SJCRH30 (cell line): ENCODE data around the gene AK2. TPM values are rescaled to one million over a fixed set of nuclear protein-coding genes. Genes with fewer than 3 reads are reported as not detected.
A peak's percentile ranks its signal among the peaks of the same experiment; 100 is the strongest.
"Not testable (repeated sequence)": the region's sequence is repeated elsewhere in the genome, so short reads cannot be mapped to it uniquely, and the experiment has no call there.

Experiments used
- DNase-seq, 2 experiments: peaks; one replicate each; pipeline ENCODE4 v3.0.0-alpha.2; 2015 to 2020
- H3K27ac ChIP-seq: fragments of 250-450 bp; sonication (Bioruptor Pico); 2 replicates; pipeline ENCODE4 v1.5.1; 2020; ENCODE audit warnings: mild to moderate bottlenecking, moderate library complexity
- H3K27me3 ChIP-seq: fragments of 250-450 bp; sonication (Bioruptor Pico); 2 replicates; pipeline ENCODE4 v1.5.1; 2020; ENCODE audit warnings: mild to moderate bottlenecking, moderate library complexity
- H3K36me3 ChIP-seq: fragments of 250-450 bp; sonication (Bioruptor Pico); 2 replicates; pipeline ENCODE4 v1.5.1; 2020; ENCODE audit warnings: mild to moderate bottlenecking, moderate library complexity
- H3K4me1 ChIP-seq: fragments of 250-450 bp; sonication (Bioruptor Pico); 2 replicates; pipeline ENCODE4 v1.5.1; 2020; ENCODE audit warnings: mild to moderate bottlenecking, moderate library complexity
- H3K4me3 ChIP-seq: fragments of 250-450 bp; sonication (Bioruptor Pico); 2 replicates; pipeline ENCODE4 v1.5.1; 2020; ENCODE audit warnings: mild to moderate bottlenecking, moderate library complexity
- H3K9me3 ChIP-seq: fragments of 250-450 bp; sonication (Bioruptor Pico); replicated peaks from 2 replicates; pipeline ENCODE4 v1.5.1; 2020; ENCODE audit warnings: mild to moderate bottlenecking, moderate library complexity
- total RNA-seq: library from RNA; depleted of rRNA; stranded (reverse); fragments of >200 nt; shearing (Covaris generic); gene quantifications from 2 replicates; pipeline ENCODE4 v1.2.3, GENCODE V29; 2014

The AK2 gene
- total RNA-seq, 1 experiment from 2014 or later: 279 TPM

DNA sequence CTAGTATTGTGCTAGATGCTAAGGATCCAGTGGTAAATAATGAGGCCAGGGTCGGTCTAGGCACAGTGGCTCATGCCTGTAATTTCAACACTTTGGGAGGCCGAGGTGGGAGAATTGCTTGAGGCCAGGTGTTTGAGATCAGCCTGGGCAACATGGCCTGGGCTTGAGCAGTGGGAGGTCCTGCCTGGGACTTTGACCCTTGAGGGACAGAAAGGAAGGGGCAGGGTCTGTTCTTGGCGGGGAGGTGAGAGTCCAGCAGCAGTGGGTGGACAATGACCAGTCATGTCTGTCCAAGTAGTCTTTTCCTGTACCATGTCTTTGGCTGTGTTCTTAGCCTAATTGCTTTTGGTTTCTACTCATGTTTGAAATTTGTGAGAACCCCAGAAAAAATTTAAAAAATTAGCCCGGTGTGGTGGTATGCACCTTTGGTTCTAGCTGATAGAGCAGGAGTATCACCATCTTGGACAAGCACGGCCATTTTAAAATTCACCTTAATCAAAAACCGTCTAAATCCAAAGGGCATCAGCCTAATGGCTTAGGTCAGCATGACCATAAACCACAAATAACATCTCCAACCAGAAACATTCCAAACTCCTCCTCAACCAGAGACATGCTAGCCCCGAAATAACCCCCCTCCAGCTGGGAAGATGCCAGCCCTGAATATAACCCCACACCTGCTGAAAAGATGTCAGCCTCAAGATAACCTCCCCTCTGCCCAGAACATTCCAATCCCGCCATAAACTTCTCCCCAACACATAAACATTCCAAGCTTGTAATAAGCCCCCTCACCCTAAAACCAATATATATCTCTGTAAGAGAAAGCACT is 6.8 kb upstream of the AK2 start:
- H3K27ac ChIP-seq: peak overlapping the region; percentile 20

DNA sequence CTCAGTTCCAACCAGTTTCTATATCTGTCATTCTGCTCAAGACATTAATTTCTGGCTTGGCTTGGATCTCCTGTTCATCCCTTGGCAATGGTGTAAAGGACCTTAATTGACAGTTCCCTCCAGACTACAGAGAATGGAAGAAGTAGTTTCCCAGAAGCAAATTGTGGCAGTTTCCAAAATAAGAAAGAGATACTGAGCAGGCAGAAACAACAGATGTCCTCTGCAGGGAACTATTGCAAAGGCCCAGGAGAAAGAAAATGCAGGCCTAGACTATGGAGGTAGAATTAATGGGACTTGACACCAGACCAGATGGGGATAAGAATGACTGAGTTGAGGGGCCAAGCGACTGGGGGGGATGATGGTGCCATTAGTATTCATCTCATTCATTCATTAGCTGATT is 6.1 kb upstream of the AK2 start:
- H3K4me1 ChIP-seq: peaks cover 34% of the 10 kb centered on the region
- no peaks in the 10 kb centered on the region for H3K9me3 ChIP-seq
- no peaks in the 10 kb centered on the region for H3K36me3 ChIP-seq
- DNase-seq: no peak
- H3K27ac ChIP-seq: no peak overlapping the region; the same call in 1 of the 2 replicates
- no peak overlapping the region for H3K4me3 ChIP-seq
- H3K27me3 ChIP-seq: no peaks in the 10 kb centered on the region

More for the DNA sequence above, 6.8 kb upstream of the AK2 start:
- Histone ChIP-seq H3K36me3 (no peaks in the 10 kb centered on the region), H3K9me3 (no peaks in the 10 kb centered on the region), H3K4me3 (no peak overlapping the region), H3K27me3 (no peaks in the 10 kb centered on the region), H3K4me1 (peaks cover 34% of the 10 kb centered on the region)
- DNase-seq: peak; percentile 69 to 75

DNA sequence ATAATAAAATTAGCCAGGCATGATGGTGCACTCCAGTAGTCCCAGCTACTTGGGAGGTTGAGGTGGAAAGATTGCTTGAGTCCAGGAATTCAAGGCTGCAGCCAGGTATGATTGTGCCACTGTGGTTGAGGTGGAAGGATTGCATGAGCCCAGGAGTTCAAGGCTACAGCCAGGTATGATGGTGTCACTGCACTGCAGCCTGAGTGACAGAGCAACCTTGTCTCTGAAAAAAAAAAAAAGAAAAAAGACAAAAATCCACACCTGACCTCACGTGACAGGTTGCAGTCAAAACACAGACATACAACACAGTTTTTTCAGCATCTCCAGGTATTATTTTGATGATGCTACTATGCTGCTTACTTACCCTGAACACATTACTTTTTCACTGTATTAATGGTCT is 4.3 kb upstream of the AK2 start:
- peaks cover 36% of the 10 kb centered on the region for H3K4me1 ChIP-seq
- H3K9me3 ChIP-seq: no peaks in the 10 kb centered on the region
- DNase-seq: no peak
- H3K27ac ChIP-seq: no peak overlapping the region
- H3K27me3 ChIP-seq: no peaks in the 10 kb centered on the region
- no peak overlapping the region for H3K4me3 ChIP-seq
- H3K36me3 ChIP-seq: no peaks in the 10 kb centered on the region

DNA sequence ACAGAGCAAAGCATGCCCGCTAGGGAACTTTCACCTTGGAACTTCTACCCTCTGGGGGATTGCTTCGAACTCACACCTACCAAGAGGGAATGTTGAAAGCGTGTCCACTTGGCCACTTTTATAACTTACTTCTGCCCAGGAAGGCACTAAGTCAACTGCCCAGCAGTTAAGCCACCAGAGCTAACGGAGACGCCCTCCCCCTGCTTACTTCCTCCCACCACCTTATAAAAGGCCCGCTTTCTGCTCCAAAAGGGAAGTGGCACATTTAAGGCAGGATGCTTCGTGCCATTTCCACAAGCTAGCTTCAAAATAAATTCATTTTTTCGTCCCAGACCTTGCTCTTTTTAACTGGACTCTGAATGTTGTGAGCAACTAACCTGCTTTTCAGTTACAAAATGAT is 3.2 kb upstream of the AK2 start:
- Histone ChIP-seq H3K4me3 (no peak overlapping the region), H3K36me3 (peaks cover 2% of the 10 kb centered on the region; the same call in 1 of the 2 replicates), H3K27ac (no peak overlapping the region), H3K27me3 (no peaks in the 10 kb centered on the region), H3K9me3 (no peaks in the 10 kb centered on the region), H3K4me1 (peaks cover 33% of the 10 kb centered on the region)
- DNase-seq: no peak

DNA sequence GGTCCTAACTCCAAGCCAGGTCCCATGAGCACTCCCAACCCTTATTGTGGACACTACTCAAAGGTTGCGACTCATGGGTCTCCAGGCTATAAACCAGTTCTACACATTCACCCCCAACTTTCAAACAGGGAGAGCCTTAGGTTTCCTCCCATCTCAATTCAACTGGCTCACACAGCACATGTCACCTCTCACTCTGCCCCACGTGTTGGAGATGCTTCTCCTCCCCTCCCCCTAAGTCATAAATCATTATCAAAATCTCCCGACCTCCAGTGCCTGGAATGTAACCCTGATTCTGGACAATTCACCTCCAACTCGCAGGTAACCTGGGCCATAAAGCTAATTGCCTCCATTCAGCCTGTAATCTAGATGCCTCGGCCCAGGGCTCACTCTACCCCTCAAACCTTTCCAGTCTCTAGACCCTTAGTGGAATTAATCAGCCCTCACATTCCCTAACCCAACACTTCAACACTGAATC is 595 bp downstream of the AK2 start:
- Histone ChIP-seq H3K27me3 (no peaks in the 10 kb centered on the region), H3K4me1 (0 out of 2 replicates have a peak, but pooled peaks cover 15% of the 10 kb centered on the region), H3K4me3 (peak overlapping the region; percentile 84), H3K9me3 (no peaks in the 10 kb centered on the region), H3K36me3 (peaks cover 22% of the 10 kb centered on the region), H3K27ac (peak overlapping the region; percentile 56)
- peak in 1 of 2 experiments; percentile 48 for DNase-seq

DNA sequence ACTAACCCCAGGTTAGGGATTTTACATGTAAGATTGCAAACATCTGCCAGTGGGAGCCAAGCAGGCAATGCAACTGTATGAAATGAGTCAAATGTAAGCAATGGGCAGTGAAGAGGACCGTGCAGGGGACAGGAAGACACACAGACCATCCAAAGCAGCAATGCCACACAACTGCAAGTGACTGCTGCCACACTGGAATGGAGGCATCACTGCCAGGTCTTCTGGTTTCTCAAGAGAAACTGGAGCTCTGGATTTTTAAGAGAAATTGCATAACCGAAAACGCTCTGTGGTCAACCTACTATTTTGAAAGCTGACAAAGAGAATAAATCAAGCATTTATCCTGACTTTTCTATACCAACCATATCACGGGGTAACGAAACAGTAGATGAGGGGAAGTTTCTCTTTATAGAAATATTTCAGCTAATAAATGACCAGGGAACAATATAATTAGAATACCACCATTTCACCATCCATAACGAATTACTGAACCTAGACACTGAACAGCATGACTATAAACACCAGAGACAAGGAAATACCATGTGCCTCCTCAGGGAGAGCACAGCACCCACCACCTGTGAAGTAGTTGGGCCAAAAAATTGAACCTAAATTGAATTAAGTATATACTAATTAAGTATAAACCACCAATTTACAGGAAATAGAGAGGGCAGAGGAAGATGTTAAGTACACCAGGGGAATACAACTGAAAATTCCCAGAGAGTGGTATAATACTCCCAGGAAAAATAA is 4.4 kb downstream of the AK2 start:
- 0 out of 2 replicates have a peak, but pooled peaks cover 7% of the 10 kb centered on the region for H3K4me1 ChIP-seq
- H3K36me3 ChIP-seq: peaks cover 47% of the 10 kb centered on the region
- no peaks in the 10 kb centered on the region for H3K9me3 ChIP-seq
- H3K27ac ChIP-seq: no peak overlapping the region
- DNase-seq: no peak
- H3K27me3 ChIP-seq: no peaks in the 10 kb centered on the region
- H3K4me3 ChIP-seq: no peak overlapping the region

DNA sequence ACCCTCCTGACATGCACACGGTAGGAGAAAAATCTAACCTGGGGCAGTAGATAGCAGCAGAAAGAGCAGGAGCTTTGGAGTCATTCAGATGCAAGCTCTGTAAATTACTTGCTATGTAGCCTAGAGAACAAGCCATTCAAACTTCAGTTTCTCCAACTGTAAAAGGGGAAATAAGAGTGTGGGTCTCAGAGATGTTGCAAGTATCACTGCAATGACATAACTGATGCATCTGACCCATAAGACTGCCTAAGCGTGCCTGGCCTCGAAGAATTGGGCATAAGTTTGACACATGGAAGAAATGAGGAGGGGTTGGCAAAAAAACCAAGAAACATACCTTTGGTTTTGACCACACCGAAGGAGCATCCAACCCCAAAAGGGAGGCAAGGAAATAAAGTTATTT is 5.2 kb downstream of the AK2 start:
- no peak overlapping the region for H3K4me3 ChIP-seq
- no peaks in the 10 kb centered on the region for H3K27me3 ChIP-seq
- no peak for DNase-seq
- no peaks in the 10 kb centered on the region for H3K9me3 ChIP-seq
- no peak overlapping the region for H3K27ac ChIP-seq
- H3K4me1 ChIP-seq: 0 out of 2 replicates have a peak, but pooled peaks cover 5% of the 10 kb centered on the region
- H3K36me3 ChIP-seq: peaks cover 52% of the 10 kb centered on the region

DNA sequence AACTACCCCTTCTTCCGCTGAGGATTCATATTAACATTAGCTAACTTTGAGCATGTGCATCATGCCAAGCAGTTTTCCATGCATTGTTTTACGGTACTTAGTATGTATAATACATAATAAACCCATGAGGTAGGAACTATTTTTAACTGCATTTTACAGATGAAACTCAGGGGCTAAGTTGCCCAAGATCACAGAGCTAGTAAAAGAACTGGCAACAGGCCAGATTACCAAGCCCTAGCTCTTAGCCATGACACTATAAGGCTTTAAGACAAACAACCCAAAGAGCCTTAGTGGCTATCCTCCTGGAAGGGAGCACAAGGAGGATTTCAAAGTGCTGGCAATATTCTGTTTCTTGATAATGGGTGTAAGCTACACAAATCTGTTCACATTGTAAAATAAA is 6.1 kb downstream of the AK2 start:
- peaks cover 52% of the 10 kb centered on the region for H3K36me3 ChIP-seq
- H3K27ac ChIP-seq: no peak overlapping the region
- H3K9me3 ChIP-seq: no peaks in the 10 kb centered on the region
- no peak for DNase-seq
- H3K4me3 ChIP-seq: no peak overlapping the region
- 0 out of 2 replicates have a peak, but pooled peaks cover 1% of the 10 kb centered on the region for H3K4me1 ChIP-seq
- H3K27me3 ChIP-seq: no peaks in the 10 kb centered on the region

DNA sequence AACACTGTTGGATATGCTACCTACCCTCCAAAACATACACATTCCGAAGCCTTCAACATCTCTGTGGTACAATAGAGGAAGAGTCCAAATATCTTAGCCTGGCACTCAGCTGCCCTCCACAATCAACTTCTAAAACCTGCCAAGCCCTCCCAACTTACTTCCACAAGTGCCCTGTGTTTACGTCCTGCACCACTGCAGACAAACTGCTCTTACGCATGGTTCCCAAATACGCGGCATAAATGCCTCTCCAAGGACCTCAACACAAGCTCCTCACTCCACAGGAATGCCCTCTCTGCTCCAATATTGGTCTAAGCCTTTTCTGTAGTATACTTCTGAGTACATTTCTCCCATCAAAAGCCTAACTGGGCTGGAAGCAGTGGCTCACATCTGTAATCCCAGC is 6.8 kb downstream of the AK2 start:
- no peak overlapping the region for H3K4me3 ChIP-seq
- H3K27ac ChIP-seq: no peak overlapping the region
- DNase-seq: no peak
- H3K27me3 ChIP-seq: no peaks in the 10 kb centered on the region
- no peaks in the 10 kb centered on the region for H3K4me1 ChIP-seq
- H3K36me3 ChIP-seq: peaks cover 53% of the 10 kb centered on the region
- no peaks in the 10 kb centered on the region for H3K9me3 ChIP-seq

DNA sequence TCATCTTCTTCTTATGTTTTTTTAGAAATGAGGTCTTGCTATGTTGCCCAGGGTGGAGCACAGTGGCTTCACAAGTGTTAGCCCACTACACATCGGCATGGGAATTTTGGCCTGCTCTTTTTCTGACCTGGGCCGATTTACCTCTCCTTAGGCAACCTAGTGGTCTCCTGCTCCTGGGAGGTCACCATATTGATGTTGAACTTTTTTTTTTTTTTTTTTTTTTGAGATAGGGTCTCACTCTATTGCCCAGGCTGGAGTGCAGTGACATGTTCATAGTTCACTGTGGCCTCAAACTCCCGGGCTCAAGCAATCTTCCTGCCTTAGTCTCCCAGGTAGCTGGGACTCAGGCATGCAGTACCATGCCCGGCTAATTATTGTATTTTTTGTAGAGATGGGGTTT is 7.5 kb downstream of the AK2 start:
- DNase-seq: no peak
- no peaks in the 10 kb centered on the region for H3K27me3 ChIP-seq
- H3K9me3 ChIP-seq: 0 out of 2 replicates have a peak, but pooled peaks cover 3% of the 10 kb centered on the region
- no peak overlapping the region for H3K27ac ChIP-seq
- H3K4me3 ChIP-seq: no peak overlapping the region
- peaks cover 53% of the 10 kb centered on the region for H3K36me3 ChIP-seq
- H3K4me1 ChIP-seq: peaks cover 4% of the 10 kb centered on the region; the same call in 1 of the 2 replicates

DNA sequence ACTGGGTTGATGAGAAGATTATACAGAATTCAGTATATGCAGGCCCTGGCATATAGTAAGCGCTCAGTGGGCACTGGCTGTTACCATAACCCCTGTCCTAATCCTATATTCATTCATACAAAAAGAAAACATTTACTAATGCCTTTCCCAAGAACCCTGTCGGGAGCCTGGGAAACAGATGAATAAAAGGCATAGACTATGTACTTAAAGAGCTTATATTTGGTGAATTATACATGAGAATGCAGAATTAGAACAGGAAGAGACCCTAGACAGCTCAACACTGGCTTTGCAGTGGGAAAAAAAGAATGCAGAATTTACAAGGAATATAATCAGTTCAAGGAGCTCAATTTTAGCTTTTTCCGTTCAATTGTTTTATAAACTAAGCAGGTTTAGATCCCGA is 10.9 kb downstream of the AK2 start:
- Histone ChIP-seq H3K9me3 (0 out of 2 replicates have a peak, but pooled peaks cover 3% of the 10 kb centered on the region), H3K4me3 (no peak overlapping the region), H3K36me3 (peaks cover 68% of the 10 kb centered on the region), H3K4me1 (peaks cover 4% of the 10 kb centered on the region; the same call in 1 of the 2 replicates), H3K27ac (no peak overlapping the region), H3K27me3 (no peaks in the 10 kb centered on the region)
- DNase-seq: no peak

DNA sequence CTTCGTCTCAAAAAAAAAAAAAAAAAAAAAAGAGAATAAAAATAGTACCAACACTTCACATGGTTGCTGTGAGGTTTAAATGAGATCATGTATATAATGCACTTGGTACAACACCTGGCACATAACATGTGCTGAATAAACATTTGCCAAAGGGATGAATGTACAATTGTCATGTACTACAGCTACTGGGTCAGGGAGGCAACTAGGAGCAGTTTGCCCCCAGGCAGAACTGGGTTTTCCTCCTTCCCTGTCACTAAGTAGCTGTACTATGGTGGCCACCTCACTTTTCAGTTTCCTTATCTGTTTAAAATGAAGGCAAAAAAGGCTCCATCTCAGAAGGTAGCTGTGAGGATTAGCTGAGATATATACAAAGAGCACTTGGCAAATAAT is 11.5 kb downstream of the AK2 start:
- DNase-seq: no peak
- Histone ChIP-seq H3K36me3 (peaks cover 69% of the 10 kb centered on the region), H3K4me3 (no peak overlapping the region), H3K27me3 (no peaks in the 10 kb centered on the region), H3K9me3 (0 out of 2 replicates have a peak, but pooled peaks cover 3% of the 10 kb centered on the region), H3K4me1 (peaks cover 4% of the 10 kb centered on the region; the same call in 1 of the 2 replicates), H3K27ac (no peak overlapping the region)

DNA sequence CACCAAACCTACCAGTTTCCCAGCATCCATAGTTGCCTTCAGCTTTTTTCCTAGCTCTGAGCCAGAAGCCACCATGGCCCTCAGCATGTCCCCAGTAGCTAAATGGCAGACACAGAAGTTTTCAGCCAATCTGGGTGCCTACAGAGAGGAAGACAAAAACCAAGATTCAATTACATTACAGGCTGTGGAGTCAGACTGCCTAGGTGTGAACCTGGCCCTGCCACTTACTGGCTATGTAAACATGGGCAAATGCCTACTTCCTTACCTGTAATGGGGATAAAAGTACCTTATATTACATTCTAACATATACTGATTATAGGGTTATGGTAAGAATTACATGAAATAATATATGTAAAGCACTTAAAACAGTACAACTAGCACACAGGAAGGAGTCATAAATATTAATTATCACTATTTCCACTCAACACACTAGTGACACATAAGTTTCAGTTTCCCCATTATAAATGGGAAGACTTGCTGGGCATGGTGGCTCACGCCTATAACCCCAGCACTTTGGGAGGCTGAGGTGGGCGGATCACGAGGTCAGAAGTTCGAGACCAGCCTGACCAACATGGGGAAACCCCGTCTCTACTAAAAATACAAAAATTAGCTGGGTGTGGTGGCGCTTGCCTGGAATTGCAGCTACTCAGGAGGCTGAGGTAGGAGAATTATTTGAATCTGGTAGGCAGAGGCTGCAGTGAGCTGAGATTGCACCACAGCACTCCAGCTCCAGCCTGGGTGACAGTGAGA is 12.1 kb downstream of the AK2 start:
- H3K4me1 ChIP-seq, H3K27me3 ChIP-seq, DNase-seq, H3K4me3 ChIP-seq, H3K9me3 ChIP-seq, H3K27ac ChIP-seq: not testable (repeated sequence)
- H3K36me3 ChIP-seq: peaks cover 69% of the 10 kb centered on the region

DNA sequence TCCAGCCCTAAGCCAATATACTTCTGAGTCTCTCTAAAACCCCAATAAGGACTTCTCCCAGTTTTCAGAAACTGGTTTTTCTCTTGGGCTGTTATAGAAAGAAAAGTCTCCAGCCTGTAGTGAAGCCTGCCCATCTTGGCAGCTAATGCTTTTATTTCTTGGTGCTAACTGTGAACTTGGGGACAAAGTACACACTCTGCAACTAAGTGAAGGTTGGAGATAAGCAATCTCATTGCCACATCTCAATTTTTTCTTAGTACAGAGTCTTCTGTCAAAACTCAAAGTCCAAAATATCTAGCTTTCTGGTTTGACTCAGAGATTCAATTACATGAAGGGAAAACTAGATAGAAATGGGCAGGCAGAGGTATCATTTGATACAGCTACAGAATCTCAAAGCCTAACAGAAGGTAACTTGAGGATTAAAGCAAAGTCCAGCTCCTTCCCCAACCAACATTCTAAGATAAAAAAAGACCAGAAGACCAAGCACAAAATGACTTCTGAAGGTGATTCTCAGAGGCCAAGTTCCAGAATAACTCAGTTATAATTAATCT is 14.0 kb downstream of the AK2 start:
- Histone ChIP-seq H3K27ac (no peak overlapping the region), H3K9me3 (0 out of 2 replicates have a peak, but pooled peaks cover 3% of the 10 kb centered on the region), H3K27me3 (no peaks in the 10 kb centered on the region), H3K36me3 (peaks cover 69% of the 10 kb centered on the region), H3K4me3 (no peak overlapping the region), H3K4me1 (peaks cover 4% of the 10 kb centered on the region; the same call in 1 of the 2 replicates)
- DNase-seq: no peak
